Measurements from ENCODE around the gene CCL14. TPM values are rescaled to one million over a fixed set of nuclear protein-coding genes. Genes with fewer than 3 reads are reported as not detected.
A peak's percentile ranks its signal among the peaks of the same experiment; 100 is the strongest.

The CCL14 gene
- total and polyA plus RNA-seq, 2 donors from 2014 or later = 14.2 to 134 TPM

DNA sequence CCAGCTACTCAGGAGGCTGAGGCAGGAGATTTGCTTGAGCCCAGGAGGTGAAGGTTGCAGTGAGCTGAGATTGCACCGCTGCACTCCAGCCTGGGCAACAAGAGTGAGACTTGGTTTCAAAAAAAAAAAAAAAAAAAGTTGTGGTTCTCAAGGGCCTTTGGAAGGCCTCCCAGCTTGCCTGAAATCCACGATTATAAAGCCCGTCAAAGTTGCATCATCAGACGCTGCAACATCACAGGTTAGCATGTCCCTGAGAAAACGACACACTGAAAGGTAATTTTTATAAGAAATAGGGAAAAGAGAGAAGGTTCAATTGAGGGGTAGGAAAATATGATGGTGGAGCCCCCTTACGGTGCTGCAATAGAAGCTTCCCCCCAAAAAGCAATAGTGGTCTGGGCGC is 38.4 kb downstream of the CCL14 start:
- Histone ChIP-seq H3K27me3 (ENCODE audit: control insufficient read depth, insufficient read depth, low read length) (no peaks in the 10 kb centered on the region), H3K27ac (ENCODE audit: low read depth in 2 of 2, low read length in 2 of 2) (no peak overlapping the region), H3K9ac (ENCODE audit: low read length in 3 of 3) (no peak overlapping the region), H3K4me3 (ENCODE audit: low read length in 3 of 3) (no peak overlapping the region), H3K9me3 (ENCODE audit: control insufficient read depth in 2 of 3, insufficient read depth in 1 of 3, low read length in 3 of 3) (no peaks in the 10 kb centered on the region), H3K36me3 (ENCODE audit: control insufficient read depth in 2 of 3, insufficient read depth in 3 of 3, low read length in 3 of 3) (no peaks in the 10 kb centered on the region), H3K4me1 (ENCODE audit: control insufficient read depth in 2 of 3, insufficient read depth in 2 of 3, low read depth in 1 of 3, low read length in 3 of 3) (no peaks in the 10 kb centered on the region)
- FAIRE-seq (no peak), DNase-seq (no peak)
- intact Hi-C loops (cut with DNase I) = no loop called here
- TF ChIP-seq, protein P1, sequence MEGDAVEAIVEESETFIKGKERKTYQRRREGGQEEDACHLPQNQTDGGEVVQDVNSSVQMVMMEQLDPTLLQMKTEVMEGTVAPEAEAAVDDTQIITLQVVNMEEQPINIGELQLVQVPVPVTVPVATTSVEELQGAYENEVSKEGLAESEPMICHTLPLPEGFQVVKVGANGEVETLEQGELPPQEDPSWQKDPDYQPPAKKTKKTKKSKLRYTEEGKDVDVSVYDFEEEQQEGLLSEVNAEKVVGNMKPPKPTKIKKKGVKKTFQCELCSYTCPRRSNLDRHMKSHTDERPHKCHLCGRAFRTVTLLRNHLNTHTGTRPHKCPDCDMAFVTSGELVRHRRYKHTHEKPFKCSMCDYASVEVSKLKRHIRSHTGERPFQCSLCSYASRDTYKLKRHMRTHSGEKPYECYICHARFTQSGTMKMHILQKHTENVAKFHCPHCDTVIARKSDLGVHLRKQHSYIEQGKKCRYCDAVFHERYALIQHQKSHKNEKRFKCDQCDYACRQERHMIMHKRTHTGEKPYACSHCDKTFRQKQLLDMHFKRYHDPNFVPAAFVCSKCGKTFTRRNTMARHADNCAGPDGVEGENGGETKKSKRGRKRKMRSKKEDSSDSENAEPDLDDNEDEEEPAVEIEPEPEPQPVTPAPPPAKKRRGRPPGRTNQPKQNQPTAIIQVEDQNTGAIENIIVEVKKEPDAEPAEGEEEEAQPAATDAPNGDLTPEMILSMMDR (IDR thresholded peaks at IDR 0.05; ENCODE audit: borderline replicate concordance, extremely low read depth, insufficient read depth) = no peak

DNA sequence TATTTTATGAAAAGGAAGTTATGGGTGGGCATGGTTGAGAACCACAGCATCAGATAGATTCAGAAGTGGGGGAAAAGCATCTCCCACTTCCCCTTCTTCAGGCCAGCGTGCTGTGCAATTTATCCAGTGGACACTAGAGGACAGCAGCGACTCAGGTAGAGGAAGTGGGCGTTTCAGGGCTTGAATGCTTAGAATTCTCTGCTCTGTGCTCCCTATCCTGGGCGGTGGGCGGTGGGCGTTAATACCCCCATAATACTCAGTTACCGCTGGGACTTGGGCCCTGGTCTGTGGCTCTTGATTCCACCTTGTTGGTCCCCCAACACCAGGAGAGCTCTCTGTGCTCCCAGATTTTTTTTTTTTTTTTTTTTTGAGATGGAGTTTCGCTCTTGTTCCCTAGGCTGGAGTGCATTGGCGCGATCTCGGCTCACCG is 39.4 kb downstream of the CCL14 start:
- DNase-seq (peak in 4 of 5 donors; percentile 52 to 76 (median 60)), FAIRE-seq (no peak)
- Histone ChIP-seq H3K4me3 (ENCODE audit: low read length in 3 of 3) (peak overlapping the region in 2 of 3 donors; percentile 36 to 48), H3K9ac (ENCODE audit: low read length in 3 of 3) (no peak overlapping the region), H3K9me3 (ENCODE audit: control insufficient read depth in 2 of 3, insufficient read depth in 1 of 3, low read length in 3 of 3) (no peaks in the 10 kb centered on the region), H3K36me3 (ENCODE audit: control insufficient read depth in 2 of 3, insufficient read depth in 3 of 3, low read length in 3 of 3) (no peaks in the 10 kb centered on the region), H3K27ac (ENCODE audit: low read depth in 2 of 2, low read length in 2 of 2) (no peak overlapping the region), H3K4me1 (ENCODE audit: control insufficient read depth in 2 of 3, insufficient read depth in 2 of 3, low read depth in 1 of 3, low read length in 3 of 3) (no peaks in the 10 kb centered on the region), H3K27me3 (ENCODE audit: control insufficient read depth, insufficient read depth, low read length) (no peaks in the 10 kb centered on the region)
- TF ChIP-seq, protein P1 (IDR thresholded peaks at IDR 0.05; ENCODE audit: borderline replicate concordance, extremely low read depth, insufficient read depth) = peak; percentile 77
- intact Hi-C loops (cut with DNase I) = no loop called here

DNA sequence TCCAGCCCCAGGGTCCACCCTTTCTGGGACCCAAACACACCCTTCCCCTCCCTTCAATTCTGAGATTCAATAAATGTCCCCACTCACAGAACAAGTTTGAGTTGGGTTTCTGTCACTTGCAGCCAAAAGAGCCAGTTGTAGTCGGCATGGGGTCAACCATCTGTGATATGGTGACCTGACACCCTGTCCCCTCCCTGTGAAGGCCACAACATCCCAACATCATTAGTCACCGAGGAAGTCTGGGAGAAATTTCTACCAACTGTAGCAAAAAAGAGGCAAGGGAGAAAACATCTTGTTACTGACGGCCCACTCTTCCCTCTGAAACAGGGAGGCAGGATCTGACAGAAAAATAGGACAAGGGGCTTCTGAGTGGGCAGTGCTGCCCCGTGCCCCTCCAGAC is 42.4 kb downstream of the CCL14 start:
- intact Hi-C loops (cut with DNase I) = no loop called here
- DNase-seq (no peak), FAIRE-seq (no peak)
- H3K27me3 ChIP-seq (ENCODE audit: control insufficient read depth, insufficient read depth, low read length) = no peaks in the 10 kb centered on the region
- H3K36me3 ChIP-seq (ENCODE audit: control insufficient read depth in 2 of 3, insufficient read depth in 3 of 3, low read length in 3 of 3) = no peaks in the 10 kb centered on the region
- H3K27ac ChIP-seq (ENCODE audit: low read depth in 2 of 2, low read length in 2 of 2) = no peak overlapping the region
- TF ChIP-seq, protein P1 (IDR thresholded peaks at IDR 0.05; ENCODE audit: borderline replicate concordance, extremely low read depth, insufficient read depth) = no peak
- no peaks in the 10 kb centered on the region for H3K4me1 ChIP-seq (ENCODE audit: control insufficient read depth in 2 of 3, insufficient read depth in 2 of 3, low read depth in 1 of 3, low read length in 3 of 3)
- no peak overlapping the region for H3K4me3 ChIP-seq (ENCODE audit: low read length in 3 of 3)
- H3K9me3 ChIP-seq (ENCODE audit: control insufficient read depth in 2 of 3, insufficient read depth in 1 of 3, low read length in 3 of 3) = no peaks in the 10 kb centered on the region
- no peak overlapping the region for H3K9ac ChIP-seq (ENCODE audit: low read length in 3 of 3)

DNA sequence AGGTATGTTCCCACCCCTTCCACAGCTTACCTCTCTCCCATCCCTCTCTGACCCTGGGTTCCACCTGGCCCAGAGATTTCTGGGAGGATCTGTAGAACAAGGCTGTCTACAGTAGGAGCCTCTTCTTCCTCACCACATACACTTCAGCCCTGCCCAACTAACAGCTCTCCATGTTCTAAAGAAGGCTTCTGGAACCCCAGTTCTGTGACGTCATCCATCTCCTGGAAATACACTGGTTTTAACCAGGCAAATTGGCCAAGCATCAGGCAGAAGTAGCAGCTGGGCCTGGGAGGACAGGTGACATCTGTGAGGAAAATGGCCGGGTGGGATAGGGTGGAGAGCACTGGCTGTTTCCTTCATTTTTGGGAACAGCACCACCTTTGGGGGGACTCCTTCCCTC is 43.0 kb downstream of the CCL14 start, which contains the start of gene LYZL6:
LYZL6 (minus strand) TSS at position 177 of the 400 bp plus-strand sequence. CDS start 4,357 bp downstream, outside the sequence.
- DNase-seq = no peak
- H3K9ac ChIP-seq (ENCODE audit: low read length in 3 of 3) = no peak within 1 kb of the TSS
- H3K4me3 ChIP-seq (ENCODE audit: low read length in 3 of 3) = no peak within 1 kb of the TSS
- H3K27ac ChIP-seq (ENCODE audit: low read depth in 2 of 2, low read length in 2 of 2) = no peak within 1 kb of the TSS
- TF ChIP-seq, protein P1 (IDR thresholded peaks at IDR 0.05; ENCODE audit: borderline replicate concordance, extremely low read depth, insufficient read depth) = no peak
- H3K36me3 ChIP-seq (ENCODE audit: control insufficient read depth in 2 of 3, insufficient read depth in 3 of 3, low read length in 3 of 3) = no peaks in the 10 kb centered on the region
- no peaks in the 10 kb centered on the region for H3K9me3 ChIP-seq (ENCODE audit: control insufficient read depth in 2 of 3, insufficient read depth in 1 of 3, low read length in 3 of 3)
- no peaks in the 10 kb centered on the region for H3K27me3 ChIP-seq (ENCODE audit: control insufficient read depth, insufficient read depth, low read length)
- FAIRE-seq = no peak
- H3K4me1 ChIP-seq (ENCODE audit: control insufficient read depth in 2 of 3, insufficient read depth in 2 of 3, low read depth in 1 of 3, low read length in 3 of 3) = no peaks in the 10 kb centered on the region
- intact Hi-C loops (cut with DNase I) = no loop called here
